Measurements from ENCODE around the gene PADI1.

The PADI1 gene

DNA sequence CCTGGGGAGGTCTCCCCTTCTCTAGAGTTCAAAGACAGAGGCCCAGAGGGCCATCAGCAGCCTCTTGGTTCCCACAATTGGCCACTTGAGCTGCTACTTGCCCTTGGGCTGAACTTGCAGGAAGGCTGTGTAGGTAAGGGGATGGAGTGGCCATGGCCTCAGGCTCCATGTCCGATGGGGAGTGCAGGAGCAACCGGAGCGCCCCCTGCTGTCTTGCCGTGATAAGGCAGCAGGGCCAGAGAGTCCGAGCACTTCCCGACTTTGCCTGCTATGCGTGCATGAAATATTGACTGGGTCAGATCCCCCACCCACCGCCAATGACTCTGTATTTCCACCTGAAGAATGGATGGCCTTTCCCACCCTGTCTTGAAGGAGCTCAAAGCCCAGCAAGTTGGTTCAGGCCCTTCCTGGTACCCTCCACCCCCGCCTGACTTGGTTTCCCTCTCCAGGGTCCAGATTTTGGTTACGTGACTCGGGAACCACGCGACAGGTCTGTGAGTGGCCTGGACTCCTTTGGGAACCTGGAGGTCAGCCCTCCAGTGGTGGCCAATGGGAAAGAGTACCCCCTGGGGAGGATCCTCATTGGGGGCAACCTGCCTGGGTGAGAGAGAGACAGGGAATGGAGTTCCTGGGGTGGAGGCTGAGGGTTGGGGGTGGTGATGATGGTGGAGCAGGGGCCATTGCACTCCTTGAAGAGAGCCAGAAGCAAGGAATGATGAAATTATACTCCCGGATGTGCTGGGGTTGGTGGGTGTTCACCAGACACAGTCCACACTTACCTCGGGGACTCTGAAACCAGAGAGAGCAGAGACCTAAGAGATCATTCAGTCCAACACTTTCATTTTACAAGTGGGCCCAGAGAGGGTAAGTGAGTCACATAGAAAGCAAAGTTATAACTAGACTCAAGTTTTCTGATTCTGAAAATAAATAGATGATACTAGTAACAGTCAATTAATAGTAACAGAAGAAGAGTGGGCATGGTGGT is 69.5 kb downstream of the PADI1 start:
- peak; percentile 38 to 45 for DNase-seq (ENCODE audit: low read depth in 2 of 2)

DNA sequence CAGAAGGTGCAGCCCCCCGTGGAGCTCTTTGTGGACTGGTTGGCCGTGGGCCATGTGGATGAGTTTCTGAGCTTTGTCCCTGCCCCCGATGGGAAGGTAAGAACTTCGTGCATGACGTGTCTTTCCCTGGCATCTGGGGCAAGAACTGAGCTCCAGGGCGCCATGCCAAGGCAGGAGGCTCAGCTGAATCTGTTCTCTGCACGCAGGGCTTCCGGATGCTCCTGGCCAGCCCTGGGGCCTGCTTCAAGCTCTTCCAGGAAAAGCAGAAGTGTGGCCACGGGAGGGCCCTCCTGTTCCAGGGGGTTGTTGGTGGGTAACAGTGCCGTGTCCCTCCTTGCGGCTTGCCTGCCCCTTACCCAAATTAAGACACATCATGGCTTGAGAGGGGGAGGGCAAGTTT is 71.6 kb downstream of the PADI1 start:
- no peak for DNase-seq (ENCODE audit: low read depth in 2 of 2)

DNA sequence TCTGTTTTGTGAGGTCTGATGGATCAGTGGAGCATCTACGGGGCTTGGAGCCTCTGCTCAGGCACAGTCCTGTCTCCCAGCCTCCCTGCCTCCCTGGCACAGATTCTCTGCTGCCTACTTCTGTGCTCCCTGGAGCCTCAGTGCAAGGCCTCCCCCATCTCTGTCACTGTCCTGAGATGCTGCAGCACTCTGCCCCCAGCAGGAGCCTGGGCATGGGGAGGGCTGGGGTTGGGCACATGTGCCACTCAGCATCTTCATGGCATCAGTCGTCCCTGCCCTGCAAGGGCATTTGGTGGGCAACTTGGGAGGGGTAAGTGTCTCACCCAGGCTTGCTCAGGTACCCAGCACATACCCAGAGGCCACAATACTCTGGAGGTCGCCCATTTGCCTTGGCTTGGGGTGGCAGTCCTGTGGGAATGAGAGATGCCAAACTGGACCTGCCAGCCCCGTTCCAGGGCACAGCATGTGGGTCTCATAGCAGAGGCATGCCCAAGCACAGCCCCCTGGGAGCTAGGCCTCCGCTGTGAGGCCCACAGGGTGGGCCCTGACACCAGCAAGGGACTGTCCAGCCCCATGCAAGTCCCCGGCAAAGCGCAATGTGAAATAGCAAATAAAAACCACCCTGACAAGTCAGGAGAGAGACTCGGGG is 72.7 kb downstream of the PADI1 start:
- no peak for DNase-seq (ENCODE audit: low read depth in 2 of 2)

DNA sequence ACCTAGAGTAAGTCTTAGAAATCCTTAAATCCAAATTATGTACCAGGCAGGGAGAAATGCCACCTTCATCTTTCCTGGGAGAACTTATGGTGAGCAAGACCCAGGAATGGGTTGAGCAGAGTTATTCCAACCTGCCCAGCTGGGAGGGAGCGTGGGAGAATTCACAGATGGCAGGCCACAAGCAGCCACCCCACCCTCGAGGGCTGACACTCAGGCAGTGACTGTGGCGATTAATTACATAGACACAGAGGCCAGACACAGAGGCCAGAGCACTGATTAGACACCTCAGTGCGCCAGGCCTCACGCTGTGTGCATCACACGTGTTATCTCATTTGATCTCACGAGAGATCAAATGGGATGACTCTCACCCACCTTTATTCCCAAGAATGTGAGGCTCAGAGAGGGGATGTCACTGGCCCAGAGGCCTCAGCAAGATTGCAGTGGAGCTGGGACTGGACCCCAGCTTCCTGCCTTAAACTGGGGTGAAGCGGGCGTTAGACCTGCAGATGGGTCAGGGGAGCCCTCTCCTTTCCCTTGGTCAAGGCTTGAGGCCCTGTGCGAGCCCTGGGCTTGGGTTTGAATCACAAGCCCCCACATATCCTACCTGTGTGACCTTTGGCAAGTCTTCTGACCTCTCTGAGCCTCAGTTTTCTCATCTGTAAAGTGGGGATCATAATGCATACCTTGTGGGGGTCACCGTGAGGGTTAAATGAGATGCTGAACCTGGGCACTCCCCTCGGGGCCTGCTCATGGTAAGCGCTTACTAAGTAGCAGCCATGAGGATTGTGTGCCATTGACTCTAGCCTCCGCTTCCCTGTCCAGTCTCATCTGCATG is 74.3 kb downstream of the PADI1 start:
- no peak for DNase-seq (ENCODE audit: low read depth in 2 of 2)

DNA sequence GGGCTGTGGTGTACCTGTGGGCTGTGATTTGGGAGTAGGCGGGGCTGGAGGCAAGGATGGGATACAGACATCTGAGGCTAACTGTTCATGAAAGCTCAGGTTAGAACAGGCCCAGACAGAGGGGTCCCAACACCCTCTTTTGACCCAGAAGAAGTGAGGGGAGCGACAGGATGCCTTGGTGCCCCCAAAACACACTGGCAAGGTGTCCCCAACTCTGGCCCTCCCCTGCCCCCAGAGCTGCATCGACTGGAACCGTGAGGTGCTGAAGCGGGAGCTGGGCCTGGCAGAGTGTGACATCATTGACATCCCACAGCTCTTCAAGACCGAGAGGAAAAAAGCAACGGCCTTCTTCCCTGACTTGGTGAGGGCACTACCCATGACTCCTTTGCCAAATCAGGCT is 75.5 kb downstream of the PADI1 start:
- no peak for DNase-seq (ENCODE audit: low read depth in 2 of 2)

DNA sequence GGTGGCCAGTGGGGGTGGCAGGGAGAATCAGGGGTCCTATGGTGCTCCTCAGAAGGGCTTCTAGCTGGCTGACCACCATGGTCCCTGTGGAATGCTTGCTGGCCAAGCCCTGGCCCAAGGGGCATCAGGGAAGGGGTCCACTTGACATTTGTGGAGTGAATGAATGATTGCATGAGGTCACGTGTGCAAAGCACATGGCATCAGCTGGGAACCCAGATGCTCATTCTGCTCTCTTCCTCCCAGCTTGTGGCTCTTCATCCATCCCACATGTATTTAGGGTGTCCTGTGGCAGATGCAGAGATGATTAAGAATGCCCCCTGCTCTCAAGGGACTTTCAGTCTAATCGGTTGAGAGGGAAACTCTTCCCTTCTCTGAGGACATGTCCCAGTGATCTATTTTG is 76.0 kb downstream of the PADI1 start:
- DNase-seq (ENCODE audit: low read depth in 2 of 2): no peak

DNA sequence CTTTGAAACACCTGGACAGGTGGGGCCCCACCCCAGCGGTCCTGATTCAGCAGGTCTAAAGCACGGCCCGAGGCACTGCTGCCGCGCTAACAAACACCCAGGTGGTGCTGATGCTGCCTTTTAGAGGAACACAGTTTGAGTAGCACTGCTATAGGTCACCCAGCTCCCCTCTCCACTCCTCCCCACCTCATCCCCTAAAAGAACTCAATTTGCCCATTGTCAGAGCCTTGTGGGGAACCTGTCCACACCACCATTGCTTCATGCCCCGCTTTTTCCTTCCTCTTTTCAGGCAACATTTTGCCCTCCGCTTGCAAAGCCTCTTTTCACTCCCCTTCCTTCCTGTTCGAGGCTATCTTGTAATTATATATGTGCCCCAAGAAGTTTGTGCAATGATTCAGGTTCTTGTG is 76.8 kb downstream of the PADI1 start:
- no peak for DNase-seq (ENCODE audit: low read depth in 2 of 2)

DNA sequence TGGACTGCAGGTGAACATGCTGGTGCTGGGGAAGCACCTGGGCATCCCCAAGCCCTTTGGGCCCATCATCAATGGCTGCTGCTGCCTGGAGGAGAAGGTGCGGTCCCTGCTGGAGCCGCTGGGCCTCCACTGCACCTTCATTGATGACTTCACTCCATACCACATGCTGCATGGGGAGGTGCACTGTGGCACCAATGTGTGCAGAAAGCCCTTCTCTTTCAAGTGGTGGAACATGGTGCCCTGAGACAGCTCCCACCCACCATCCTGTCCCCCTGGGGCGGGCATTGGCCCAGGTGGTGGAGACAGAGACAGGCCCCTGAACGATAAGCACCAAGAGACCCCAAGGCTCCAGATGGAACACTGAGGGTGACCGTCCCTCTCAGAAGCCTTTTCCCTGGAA is 77.9 kb downstream of the PADI1 start:
- DNase-seq (ENCODE audit: low read depth in 2 of 2): no peak

DNA sequence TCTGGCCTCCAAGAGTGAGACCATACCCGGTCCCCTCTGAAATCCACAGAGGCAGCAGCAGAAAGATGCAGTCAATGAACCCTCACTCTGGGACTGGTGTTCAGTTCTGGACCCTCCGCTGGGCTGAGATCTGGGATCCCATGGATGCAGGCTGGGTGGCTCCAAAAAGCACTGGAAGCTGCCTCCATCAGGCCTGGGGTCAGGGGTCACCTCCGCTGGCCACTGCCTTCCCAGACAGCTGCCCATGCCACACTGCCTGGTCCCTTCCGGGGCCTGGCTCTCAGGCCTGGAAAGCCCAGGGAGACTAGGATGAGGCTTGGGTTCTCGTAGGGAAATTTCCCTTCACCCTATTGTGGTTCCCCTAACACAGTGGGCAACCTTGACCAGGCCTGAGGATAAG is 81.7 kb downstream of the PADI1 start:
- no peak for DNase-seq (ENCODE audit: low read depth in 2 of 2)

DNA sequence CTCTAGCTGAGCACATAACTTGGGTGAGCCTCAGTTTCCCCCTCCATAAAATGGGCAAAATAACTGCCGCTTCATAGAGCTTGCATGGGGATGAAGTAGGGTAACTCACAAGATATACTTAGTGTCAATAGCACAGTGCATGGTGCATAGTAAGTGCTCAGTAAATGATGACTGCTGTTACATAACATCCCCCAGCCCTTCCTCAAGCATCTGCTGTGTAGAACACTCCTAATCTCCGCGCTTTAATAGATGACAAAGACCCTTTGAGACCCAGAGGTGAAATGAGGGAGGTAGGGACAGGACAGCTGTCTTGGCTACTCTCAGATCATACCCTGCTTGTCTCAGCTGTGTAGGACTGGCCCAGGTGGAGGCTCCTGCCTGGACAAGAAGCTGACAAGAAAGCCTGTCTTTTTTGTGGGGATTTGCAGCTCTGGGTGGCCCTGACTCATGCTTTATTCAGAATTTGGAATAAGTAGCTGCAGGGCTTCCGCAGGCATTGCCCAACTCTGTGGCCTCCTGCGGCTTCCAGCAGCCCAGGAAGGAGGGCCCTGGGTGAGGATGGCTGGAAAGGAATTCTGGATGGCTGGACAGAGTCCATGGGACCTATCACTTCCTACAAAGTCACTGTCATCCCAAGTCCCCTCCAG is 82.3 kb downstream of the PADI1 start:
- DNase-seq (ENCODE audit: low read depth in 2 of 2): no peak

DNA sequence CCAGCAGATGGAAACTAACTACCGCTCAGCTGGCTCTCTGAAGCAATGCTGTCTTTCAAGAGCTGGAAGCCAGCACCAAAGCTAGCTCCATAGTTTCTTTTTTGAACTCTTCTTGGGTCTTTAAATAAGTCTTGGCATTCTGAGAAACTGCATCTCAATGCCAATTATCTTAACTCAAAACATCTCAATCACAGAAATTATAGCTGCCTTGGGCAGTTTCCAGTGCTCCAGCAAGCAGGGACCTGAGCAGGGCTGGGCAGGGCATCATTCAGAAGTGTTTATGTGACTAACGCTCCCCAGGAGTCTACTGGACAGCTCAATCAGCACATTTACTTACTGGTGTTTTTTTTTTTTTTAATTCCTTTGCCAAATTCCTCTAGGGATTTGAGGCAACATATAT is 84.8 kb downstream of the PADI1 start:
- DNase-seq (ENCODE audit: low read depth in 2 of 2): no peak

DNA sequence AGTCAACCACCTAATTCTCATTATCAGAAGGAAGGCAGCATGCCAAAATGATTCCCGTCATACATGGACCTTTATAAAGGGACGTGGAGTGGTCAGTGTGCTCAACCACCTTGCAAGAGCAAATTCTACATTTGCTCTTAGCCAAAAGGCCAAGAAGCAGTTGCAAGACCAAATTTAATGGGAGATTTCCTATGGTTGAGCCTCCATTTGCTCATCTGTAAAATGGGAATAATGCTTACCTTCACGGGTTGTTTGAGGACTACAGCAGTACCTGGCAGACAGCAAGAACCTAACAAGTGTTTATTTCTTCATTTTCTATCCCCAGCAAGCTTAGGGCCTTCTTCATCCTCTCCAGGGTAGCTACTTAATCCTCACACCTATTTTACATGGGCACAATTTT is 85.6 kb downstream of the PADI1 start:
- DNase-seq (ENCODE audit: low read depth in 2 of 2): no peak

DNA sequence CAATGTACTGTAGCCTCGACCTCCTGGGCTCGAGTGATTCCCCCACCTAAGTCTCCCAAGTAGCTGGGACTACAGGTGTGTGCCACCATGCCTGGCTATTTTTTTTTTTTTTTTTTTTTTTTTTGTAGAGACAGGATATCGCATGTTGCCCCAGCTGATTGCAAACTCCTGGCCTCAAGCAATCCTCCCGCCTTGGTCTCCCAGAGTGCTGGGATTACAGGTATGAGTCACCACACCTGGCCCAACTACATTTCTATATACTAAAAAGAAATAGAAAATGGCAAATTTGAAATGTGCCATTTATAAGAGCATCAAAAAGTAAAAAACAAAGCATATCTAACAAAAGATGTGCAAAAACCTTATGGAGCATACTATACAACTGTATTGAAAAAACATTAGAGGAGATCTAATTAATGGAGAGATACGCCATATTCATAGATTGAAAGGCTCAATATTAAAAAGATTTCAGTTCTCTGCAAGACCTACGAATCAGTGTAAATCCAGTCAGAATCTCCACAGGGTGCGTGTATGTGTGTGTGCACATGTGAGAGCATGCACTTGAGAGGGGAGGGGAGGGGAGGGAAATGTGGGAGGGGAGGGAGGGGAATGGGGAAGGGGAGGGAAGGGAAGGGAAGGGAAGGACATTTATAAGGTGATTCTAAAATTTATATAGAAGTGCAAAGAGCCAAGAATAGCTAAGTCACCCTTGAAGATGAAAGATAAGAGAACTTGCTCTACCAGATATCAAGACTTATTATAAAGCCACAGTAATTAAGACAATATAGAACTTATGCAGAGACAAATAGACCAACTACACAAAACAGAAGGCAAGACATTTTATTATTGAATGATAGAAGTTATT is 87.6 kb downstream of the PADI1 start:
- DNase-seq (ENCODE audit: low read depth in 2 of 2): no peak

DNA sequence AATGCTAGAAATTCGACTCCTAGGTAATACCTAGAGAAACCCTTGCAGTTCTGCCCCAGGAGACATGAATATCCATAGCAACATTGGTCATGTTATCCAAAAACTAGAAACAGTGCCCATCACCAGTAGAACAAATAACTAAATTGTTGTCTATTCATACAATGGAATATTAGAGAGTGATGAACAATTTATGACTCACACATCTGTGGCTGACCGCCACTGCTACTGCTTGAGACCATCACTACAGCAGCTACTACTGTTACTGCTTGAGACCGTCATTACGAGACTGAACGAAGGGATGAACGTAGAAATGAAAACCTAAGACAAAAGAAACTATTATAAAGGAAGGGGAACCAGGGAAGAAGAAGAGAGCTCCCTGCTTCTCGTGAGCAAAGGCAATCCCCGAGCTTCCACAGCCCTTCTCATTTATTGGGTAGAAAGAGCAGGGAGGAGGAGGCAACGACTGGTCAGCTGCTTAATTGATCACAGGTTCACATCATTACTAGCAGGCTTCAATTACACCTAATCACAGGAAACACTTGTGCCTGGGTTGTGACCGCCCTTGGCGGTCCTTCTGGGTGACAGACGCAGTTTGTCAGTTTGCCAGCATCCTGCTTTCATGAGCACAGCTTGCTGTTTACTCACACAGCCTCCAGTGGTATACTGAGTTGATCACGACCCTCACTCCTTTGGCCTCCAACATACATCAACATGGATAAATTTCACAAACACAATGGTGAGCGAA is 88.9 kb downstream of the PADI1 start:
- DNase-seq (ENCODE audit: low read depth in 2 of 2): no peak

DNA sequence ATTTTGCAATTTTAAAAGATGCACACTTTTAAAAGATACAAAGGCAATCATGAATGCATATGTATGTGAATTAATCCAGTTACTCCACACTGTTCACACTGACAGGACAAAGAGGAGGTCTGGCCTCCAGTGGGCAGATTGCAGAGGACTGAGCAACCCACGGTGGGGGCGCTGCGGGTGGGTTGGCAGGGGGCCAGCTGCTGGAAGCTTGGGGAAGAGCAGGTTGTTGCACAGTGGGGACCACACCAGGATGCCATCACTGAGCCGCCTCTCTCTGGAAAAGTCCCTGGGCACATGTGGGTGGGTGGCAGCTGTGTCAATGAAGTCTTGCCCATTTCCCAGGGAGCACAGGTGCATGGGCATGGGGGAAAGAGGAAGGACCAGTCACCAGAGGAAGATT is 90.4 kb downstream of the PADI1 start:
- DNase-seq (ENCODE audit: low read depth in 2 of 2): no peak

Data from stimulated activated CD4-positive, alpha-beta T cell treated with anti-CD3 and anti-CD28 coated beads, Interleukin-4, amount 100 ng/mL, for 48 hours (primary cell).